HepG2 (cell line): Measurements from ENCODE around the gene GPS2. TPM values are rescaled to one million over a fixed set of nuclear protein-coding genes. Genes with fewer than 3 reads are reported as not detected.

Experiments used
- ATAC-seq: fragments of 200-7000 bp; cut with Tn5 transposase; 3 replicates; pipeline ENCODE4 v1.9.1; 2020; ENCODE audit warnings: mild to moderate bottlenecking, moderate library complexity
- BruUV-seq: library from RNA; stranded (reverse); fragments of 400-500 nt; replicated peaks from 2 replicates; lab custom pipeline; 2021; lab: Mats Ljungman, UMichigan
- CTCF ChIA-PET: fragments of 300-600 bp; formaldehyde crosslinking; extraction: SDS; loops from one replicate; lab custom pipeline; 2021; ENCODE audit warnings: low total read pairs, inconsistent platforms, low intra/inter-chr PET ratio; lab: Yijun Ruan, JAX
- POLR2A ChIA-PET: fragments of 350-600 bp; sonication (Branson Sonifier 250); formaldehyde crosslinking; loops from one replicate; lab custom pipeline; 2020; ENCODE audit warnings: antibody characterized with exemption, inconsistent platforms; lab: Yijun Ruan, JAX
- DNase-seq: peaks from one replicate; pipeline ENCODE4 v3.0.0-alpha.2; 2015; ENCODE audit warnings: low spot score
- FAIRE-seq: peaks from 3 replicates; lab custom pipeline; 2011; peaks lifted over from hg19 to GRCh38; lab: Jason Lieb, UNC
- H2AFZ ChIP-seq: one replicate; pipeline ENCODE4 v1.6.1; 2011; ENCODE audit warnings: low read length, inconsistent platforms
- H3K27ac ChIP-seq: fragments of 300-600 bp; 3 replicates; pipeline ENCODE4 v1.8.0; 2011; ENCODE audit warnings: mixed run types, mild to moderate bottlenecking, mixed read lengths, low read length, inconsistent platforms; ENCODE audit not compliant: insufficient read depth; ENCODE audit errors: extremely low read length
- H3K27me3 ChIP-seq, 2 experiments: fragments of 200-600 bp in 1 of 2; 2 replicates in 1 of 2; 3 replicates in 1 of 2; pipeline versions ENCODE4 v1.6.0 to v1.8.0; 2011; ENCODE audit warnings: low read length in 2 of 2, mild to moderate bottlenecking in 2 of 2, moderate library complexity in 2 of 2, inconsistent platforms in 1 of 2; ENCODE audit not compliant: insufficient read depth in 2 of 2, control insufficient read depth in 1 of 2
- H3K36me3 ChIP-seq, 2 experiments: fragments of 200-600 bp in 1 of 2; replicated peaks in 1 of 2; 2 replicates in 1 of 2; 3 replicates in 1 of 2; pipeline versions ENCODE4 v1.5.1 to v1.8.0; 2011; ENCODE audit warnings: low read length in 2 of 2, inconsistent platforms in 1 of 2; ENCODE audit not compliant: insufficient read depth in 2 of 2, control insufficient read depth in 1 of 2
- H3K4me1 ChIP-seq: 2 replicates; pipeline ENCODE4 v1.5.1; 2012; ENCODE audit warnings: low read length, inconsistent platforms; ENCODE audit not compliant: insufficient read depth
- H3K4me2 ChIP-seq: 2 replicates; pipeline ENCODE4 v1.6.0; 2011; ENCODE audit warnings: low read depth, low read length, inconsistent platforms
- H3K4me3 ChIP-seq, 3 experiments: fragments of 200-600 bp in 1 of 3; sonication (generic), shearing (Covaris generic) in 1 of 3; replicated peaks in 1 of 3; 2 replicates each; pipeline ENCODE4 v1.5.1; 2011 to 2016; ENCODE audit warnings: low read length in 3 of 3, inconsistent platforms in 2 of 3, low read depth in 2 of 3, mild to moderate bottlenecking in 2 of 3, control low read depth in 1 of 3, mixed read lengths in 1 of 3; ENCODE audit not compliant: insufficient read depth in 1 of 3
- H3K79me2 ChIP-seq: one replicate; pipeline ENCODE4 v1.6.1; 2011; ENCODE audit warnings: low read length, inconsistent platforms; ENCODE audit not compliant: insufficient read depth
- H3K9ac ChIP-seq: 2 replicates; pipeline ENCODE4 v1.6.0; 2011; ENCODE audit warnings: mild to moderate bottlenecking, low read depth, low read length, inconsistent platforms; ENCODE audit not compliant: insufficient read depth
- H3K9me3 ChIP-seq: 2 replicates; pipeline ENCODE4 v1.5.1; 2012; ENCODE audit warnings: mild to moderate bottlenecking, low read length
- H4K20me1 ChIP-seq: 2 replicates; pipeline ENCODE4 v1.6.0; 2011; ENCODE audit warnings: inconsistent platforms, mild to moderate bottlenecking, low read length, moderate library complexity; ENCODE audit not compliant: insufficient read depth
- AGO1 ChIP-seq: fragments of 200-400 bp; formaldehyde crosslinking; IDR thresholded peaks from 2 replicates; pipeline ENCODE4 v1.6.1; 2017; ENCODE audit warnings: mild to moderate bottlenecking, low read depth, low read length, moderate library complexity; ENCODE audit not compliant: poor library complexity, severe bottlenecking
- BRD4 ChIP-seq: sonication (generic); formaldehyde crosslinking; IDR thresholded peaks from 2 replicates; pipeline ENCODE4 v1.4.0; 2020; ENCODE audit warnings: missing genetic modification reagents
- GABPB1 ChIP-seq: IDR thresholded peaks from 2 replicates; pipeline ENCODE4 v1.6.1; 2016; ENCODE audit warnings: mild to moderate bottlenecking, missing genetic modification reagents, moderate library complexity, missing compliant biosample characterization
- NCOA1 ChIP-seq: sonication (generic); formaldehyde crosslinking; IDR thresholded peaks from 2 replicates; pipeline ENCODE4 v1.9.0; 2021; ENCODE audit warnings: missing genetic modification reagents
- NFIB ChIP-seq: sonication (generic); formaldehyde crosslinking; IDR thresholded peaks from 2 replicates; pipeline ENCODE4 v1.9.0; 2021; ENCODE audit warnings: missing genetic modification reagents, mild to moderate bottlenecking, borderline replicate concordance
- NR2C2 ChIP-seq: sonication (generic); formaldehyde crosslinking; IDR thresholded peaks from 2 replicates; pipeline ENCODE4 v1.4.0; 2020; ENCODE audit warnings: missing genetic modification reagents, mild to moderate bottlenecking, moderate library complexity, borderline replicate concordance
- NR2F2 ChIP-seq: IDR thresholded peaks from 2 replicates; pipeline ENCODE4 v1.6.1; 2012; ENCODE audit warnings: low read depth, inconsistent platforms, borderline replicate concordance
- RARG ChIP-seq: sonication (generic); formaldehyde crosslinking; IDR thresholded peaks from 2 replicates; pipeline ENCODE4 v1.4.0; 2020; ENCODE audit warnings: low read depth, mild to moderate bottlenecking, missing genetic modification reagents
- REL ChIP-seq: sonication (generic); formaldehyde crosslinking; conservative IDR thresholded peaks from 2 replicates; pipeline ENCODE4 v1.8.0; 2022; ENCODE audit warnings: mild to moderate bottlenecking, missing genetic modification reagents, moderate library complexity
- SRF ChIP-seq: IDR thresholded peaks from 2 replicates; pipeline ENCODE4 v1.6.1; 2011; ENCODE audit warnings: mild to moderate bottlenecking, low read depth, low read length, moderate library complexity
- U2AF2 ChIP-seq: fragments of 200-400 bp; formaldehyde crosslinking; IDR thresholded peaks from 2 replicates; pipeline ENCODE4 v1.6.1; 2017; ENCODE audit warnings: low read depth, mild to moderate bottlenecking, low read length
- ZC3H13 ChIP-seq: sonication (generic); formaldehyde crosslinking; IDR thresholded peaks from 2 replicates; pipeline ENCODE4 v1.8.1; 2023; ENCODE audit warnings: mild to moderate bottlenecking, missing genetic modification reagents, moderate library complexity
- ZNF143 ChIP-seq: sonication (generic); formaldehyde crosslinking; IDR thresholded peaks from 2 replicates; pipeline ENCODE4 v1.4.0; 2020; ENCODE audit warnings: missing genetic modification reagents
- WGBS: methylation state at CpG from one replicate; pipeline ENCODE4 v1.1.6; 2017; ENCODE audit warnings: low lambda C conversion rate; 5-methylcytosine and 5-hydroxymethylcytosine counted together
- in situ Hi-C: cut with HindIII; loops from 2 replicates; pipeline ENCODE4 v1.10.0; 2017; ENCODE audit warnings: low pct_unique_long_range_greater_than_20kb; ENCODE audit not compliant: extremely low pct_ligation_motif_present
- intact Hi-C: fragments of 100-400 bp; cut with micrococcal nuclease; formaldehyde crosslinking; loops from one replicate; pipeline ENCODE4 v1.10.0; 2022; ENCODE audit not compliant: unreplicated experiment
- polyA plus RNA-seq, 8 experiments: library from polyadenylated mRNA; depleted of rRNA in 3 of 8; stranded (reverse) in 7 of 8; unstranded in 1 of 8; fragments of >200 nt; fragmentation: Illumina TruSeq in 4 of 8; extraction: Trizol in 4 of 8; gene quantifications; 2 replicates each; pipeline versions ENCODE4 v1.2.1 to v1.2.3, GENCODE V29; 2011 to 2016; ENCODE audit warnings: low read depth in 4 of 8, missing spikeins in 1 of 8, mixed read lengths in 1 of 8; ENCODE audit not compliant: insufficient read depth in 1 of 8
- total RNA-seq, 5 experiments: library from RNA; depleted of rRNA; stranded (reverse); fragments of >200 nt; fragmentation: Illumina TruSeq; extraction: Trizol; gene quantifications; 2 replicates each; pipeline ENCODE4 v1.2.3, GENCODE V29; 2016; ENCODE audit warnings: low read depth in 1 of 5
- TF ChIP-seq, protein P1 (sequence below): IDR thresholded peaks from 2 replicates; pipeline ENCODE4 v1.6.1; 2018; ENCODE audit warnings: missing genetic modification reagents
- TF ChIP-seq, protein P2 (sequence below), 2 experiments: sonication (generic) in 1 of 2; formaldehyde crosslinking in 1 of 2; IDR thresholded peaks; 2 replicates each; pipeline versions ENCODE4 v1.4.0 to v1.6.1; 2016 to 2020; ENCODE audit warnings: borderline replicate concordance in 1 of 2, low read depth in 1 of 2, mild to moderate bottlenecking in 1 of 2, missing genetic modification reagents in 1 of 2
- TF ChIP-seq, protein P3 (sequence below): sonication (generic); formaldehyde crosslinking; IDR thresholded peaks from 2 replicates; pipeline ENCODE4 v1.5.0; 2020; ENCODE audit warnings: missing genetic modification reagents

GPS2 gene
- total and polyA plus RNA-seq, 2 of the 13 experiments (the other 11 are each of a cell fraction or from before 2014, with no cell fraction given), result 58.0 to 59.4 TPM

- 53% methylated on average over 11 of the region's 18 CpGs for WGBS
- no TSS peak for BruUV-seq
- peaks cover 2 to 20% of the 10 kb centered on the region in 2 experiments; a peak in 3 of 5 replicates for H3K27me3 ChIP-seq
- FAIRE-seq, result no peak
- no peak overlapping the region for H2AFZ ChIP-seq
- H3K9me3 ChIP-seq, result no peaks in the 10 kb centered on the region
- ChIA-PET POLR2A (interaction anchor here (1.9 to 2.3 kb wide), 2 partner anchors 12 to 56 kb away, joined by 5 to 7 read pairs; partner anchors contain the start of gene TMEM256), CTCF (interaction anchor here (1.0 to 5.9 kb wide), 3 partner anchors 23 to 66 kb away, joined by 3 to 41 read pairs (median 15); partner anchors contain the start of gene SLC2A4)
- no peak overlapping the region for H3K9ac ChIP-seq
- no peaks in the 10 kb centered on the region for H3K36me3 ChIP-seq
- H3K4me2 ChIP-seq, result no peak overlapping the region
- no peak overlapping the region for H3K27ac ChIP-seq
- H4K20me1 ChIP-seq, result peaks cover 13% of the 10 kb centered on the region; the same call in 1 of the 2 replicates
- intact Hi-C loops, result loop anchor here (2.0 kb wide), 1 partner anchor 66 kb away; the partner anchor contains the start of gene SLC2A4
- in situ Hi-C loops, result no loop called here
- ATAC-seq, result no peak
- no peak overlapping the region for H3K4me3 ChIP-seq
- no peaks in the 10 kb centered on the region for H3K79me2 ChIP-seq
- DNase-seq, result no peak
- peaks cover 54% of the 10 kb centered on the region for H3K4me1 ChIP-seq
- TF ChIP-seq, protein P1, sequence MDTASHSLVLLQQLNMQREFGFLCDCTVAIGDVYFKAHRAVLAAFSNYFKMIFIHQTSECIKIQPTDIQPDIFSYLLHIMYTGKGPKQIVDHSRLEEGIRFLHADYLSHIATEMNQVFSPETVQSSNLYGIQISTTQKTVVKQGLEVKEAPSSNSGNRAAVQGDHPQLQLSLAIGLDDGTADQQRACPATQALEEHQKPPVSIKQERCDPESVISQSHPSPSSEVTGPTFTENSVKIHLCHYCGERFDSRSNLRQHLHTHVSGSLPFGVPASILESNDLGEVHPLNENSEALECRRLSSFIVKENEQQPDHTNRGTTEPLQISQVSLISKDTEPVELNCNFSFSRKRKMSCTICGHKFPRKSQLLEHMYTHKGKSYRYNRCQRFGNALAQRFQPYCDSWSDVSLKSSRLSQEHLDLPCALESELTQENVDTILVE (CRISPR knock-in tag), result no peak
- TF ChIP-seq U2AF2 (no peak), NR2F2 (no peak), REL (CRISPR knock-in tag) (no peak), SRF (no peak), BRD4 (no peak), RARG (CRISPR knock-in tag) (no peak), GABPB1 (CRISPR knock-in tag) (no peak), NR2C2 (CRISPR knock-in tag) (no peak), AGO1 (peak; percentile 88), NFIB (CRISPR knock-in tag) (no peak), ZNF143 (CRISPR knock-in tag) (no peak), ZC3H13 (CRISPR knock-in tag) (peak; percentile 50; the same call in 1 of the 2 replicates), NCOA1 (CRISPR knock-in tag) (0 out of 2 replicates have a peak, but pooled peaks have one; percentile 28)
- TF ChIP-seq, protein P2, sequence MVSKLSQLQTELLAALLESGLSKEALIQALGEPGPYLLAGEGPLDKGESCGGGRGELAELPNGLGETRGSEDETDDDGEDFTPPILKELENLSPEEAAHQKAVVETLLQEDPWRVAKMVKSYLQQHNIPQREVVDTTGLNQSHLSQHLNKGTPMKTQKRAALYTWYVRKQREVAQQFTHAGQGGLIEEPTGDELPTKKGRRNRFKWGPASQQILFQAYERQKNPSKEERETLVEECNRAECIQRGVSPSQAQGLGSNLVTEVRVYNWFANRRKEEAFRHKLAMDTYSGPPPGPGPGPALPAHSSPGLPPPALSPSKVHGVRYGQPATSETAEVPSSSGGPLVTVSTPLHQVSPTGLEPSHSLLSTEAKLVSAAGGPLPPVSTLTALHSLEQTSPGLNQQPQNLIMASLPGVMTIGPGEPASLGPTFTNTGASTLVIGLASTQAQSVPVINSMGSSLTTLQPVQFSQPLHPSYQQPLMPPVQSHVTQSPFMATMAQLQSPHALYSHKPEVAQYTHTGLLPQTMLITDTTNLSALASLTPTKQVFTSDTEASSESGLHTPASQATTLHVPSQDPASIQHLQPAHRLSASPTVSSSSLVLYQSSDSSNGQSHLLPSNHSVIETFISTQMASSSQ (IDR thresholded peaks at IDR 0.05; ENCODE audit: low read depth), result no peak
- TF ChIP-seq, protein P2 (CRISPR knock-in tag; IDR thresholded peaks at IDR 0.05; ENCODE audit: borderline replicate concordance), result 0 out of 2 replicates have a peak, but pooled peaks have one; percentile 6
- TF ChIP-seq, protein P3, sequence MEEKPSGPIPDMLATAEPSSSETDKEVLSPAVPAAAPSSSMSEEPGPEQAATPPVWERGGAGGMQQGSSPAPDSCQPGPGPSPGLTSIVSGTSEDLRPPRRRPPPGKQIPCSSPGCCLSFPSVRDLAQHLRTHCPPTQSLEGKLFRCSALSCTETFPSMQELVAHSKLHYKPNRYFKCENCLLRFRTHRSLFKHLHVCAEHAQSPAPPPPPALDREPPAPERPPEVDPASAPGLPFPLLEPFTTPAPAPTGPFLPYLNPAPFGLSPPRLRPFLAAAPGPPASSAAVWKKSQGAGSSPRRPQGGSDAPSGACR (CRISPR knock-in tag), result 0 out of 2 replicates have a peak, but pooled peaks have one; percentile 18
Observed at GRCh38 chr17:7346761-7347614, 31.8 kb upstream of the GPS2 start.
